Esophagus squamous epithelium (tissue), 5 donors: Measurements from ENCODE around the gene MCM9. TPM values are rescaled to one million over a fixed set of nuclear protein-coding genes. Genes with fewer than 3 reads are reported as not detected.

ENCODE experiments used
- DNase-seq: peaks from one replicate; lab custom pipeline; 2025; lab: John Stamatoyannopoulos, UW
- H3K27ac ChIP-seq, 4 donors: fragments of 200-600 bp; sonication (generic); one replicate each; pipeline ENCODE4 v1.5.1; 2016 to 2019; ENCODE audit warnings: mild to moderate bottlenecking in 1 of 4
- H3K27me3 ChIP-seq, 4 donors: fragments of 200-600 bp; sonication (generic); 1 replicate in 3 of 4; 2 replicates in 1 of 4; pipeline versions ENCODE4 v1.5.1 to v1.6.0; 2017 to 2021; ENCODE audit warnings: antibody characterized with exemption in 1 of 4
- H3K36me3 ChIP-seq, 3 donors: fragments of 200-600 bp; sonication (generic); one replicate each; pipeline ENCODE4 v1.5.1; 2016 to 2019
- H3K4me1 ChIP-seq, 3 donors: fragments of 200-600 bp; sonication (generic); one replicate each; pipeline ENCODE4 v1.5.1; 2017 to 2019
- H3K4me3 ChIP-seq, 4 donors: fragments of 200-600 bp; sonication (generic); 1 replicate in 3 of 4; 2 replicates in 1 of 4; pipeline ENCODE4 v1.5.1; 2016 to 2019; ENCODE audit warnings: mild to moderate bottlenecking in 2 of 4, moderate library complexity in 1 of 4
- H3K9me3 ChIP-seq, 3 donors: fragments of 200-600 bp; sonication (generic); one replicate each; pipeline ENCODE4 v1.5.1; 2016 to 2019
- CTCF ChIP-seq, 6 experiments: fragments of 450-650 bp in 4 of 6; fragments of 200-600 bp in 2 of 6; sonication (generic) in 2 of 6; IDR thresholded peaks; one replicate each; pipeline ENCODE4 v1.5.1; 2016 to 2019; ENCODE audit warnings: antibody characterized with exemption in 6 of 6, mild to moderate bottlenecking in 4 of 6, moderate library complexity in 4 of 6
- POLR2A ChIP-seq, 4 donors: fragments of 450-650 bp; IDR thresholded peaks; one replicate each; pipeline ENCODE4 v1.6.1; 2017; ENCODE audit warnings: antibody characterized with exemption in 4 of 4, mild to moderate bottlenecking in 4 of 4, moderate library complexity in 3 of 4
- WGBS, 2 donors: methylation state at CpG; one replicate each; pipeline ENCODE4 v1.1.5; 2018; 5-methylcytosine and 5-hydroxymethylcytosine counted together
- intact Hi-C: fragments of 100-400 bp; cut with DNase I; formaldehyde crosslinking; loops from one replicate; pipeline ENCODE4 v1.15.0; 2022
- total RNA-seq, 4 donors: library from RNA; depleted of rRNA; stranded (reverse); fragments of >200 nt; gene quantifications; one replicate each; pipeline ENCODE4 v1.1.0, GENCODE V29; 2016
- donor health status: DM: yes; HTN: yes; CAD: no.

The MCM9 gene
- total RNA-seq, 4 donors from 2014 or later, result 11.1 to 22.3 (median 15.1) TPM

GRCh38 chr6:118882314-118882905, 52.5 kb downstream of the MCM9 start:
- WGBS, 2 donors, result 91 to 92% methylated on average over 4 of the region's 4 CpGs
- no peak overlapping the region for H3K27ac ChIP-seq
- TF ChIP-seq POLR2A (IDR thresholded peaks at IDR 0.05), result no peak
- no peak for TF ChIP-seq CTCF (IDR thresholded peaks at IDR 0.05)
- intact Hi-C loops, result no loop called here
- peaks cover 0 to 10% (median 4%) of the 10 kb centered on the region in 3 donors for H3K4me1 ChIP-seq
- H3K36me3 ChIP-seq, result no peaks in the 10 kb centered on the region
- no peak overlapping the region for H3K4me3 ChIP-seq
- no peaks in the 10 kb centered on the region for H3K9me3 ChIP-seq
- no peak for DNase-seq
- H3K27me3 ChIP-seq, result no peaks in the 10 kb centered on the region

- peaks cover 0 to 10% (median 4%) of the 10 kb centered on the region in 3 donors for H3K4me1 ChIP-seq
- no peak overlapping the region for H3K27ac ChIP-seq
- DNase-seq, result no peak
- H3K27me3 ChIP-seq, result no peaks in the 10 kb centered on the region
- no peaks in the 10 kb centered on the region for H3K9me3 ChIP-seq
- no peaks in the 10 kb centered on the region for H3K36me3 ChIP-seq
- TF ChIP-seq CTCF (IDR thresholded peaks at IDR 0.05) (no peak), POLR2A (IDR thresholded peaks at IDR 0.05) (no peak)
- WGBS, 2 donors, result 77 to 82% methylated on average over 8 to 9 of the region's 9 CpGs
- no peak overlapping the region for H3K4me3 ChIP-seq
- intact Hi-C loops, result no loop called here
Measured at GRCh38 chr6:118881440-118882313, 53.3 kb downstream of the MCM9 start.

GRCh38 chr6:118877806-118878205, 57.2 kb downstream of the MCM9 start:
- TF ChIP-seq POLR2A (IDR thresholded peaks at IDR 0.05), result no peak
- TF ChIP-seq CTCF (IDR thresholded peaks at IDR 0.05), result no peak
- 89 to 93% methylated on average over 2 of the region's 2 CpGs for WGBS, 2 donors
- no peak overlapping the region for H3K27ac ChIP-seq
- no peaks in the 10 kb centered on the region for H3K9me3 ChIP-seq
- H3K27me3 ChIP-seq, result no peaks in the 10 kb centered on the region
- peaks cover 0 to 10% (median 4%) of the 10 kb centered on the region in 3 donors for H3K4me1 ChIP-seq
- intact Hi-C loops, result no loop called here
- no peak overlapping the region for H3K4me3 ChIP-seq
- no peaks in the 10 kb centered on the region for H3K36me3 ChIP-seq
- DNase-seq, result no peak

GRCh38 chr6:118876814-118877213, 58.1 kb downstream of the MCM9 start:
- H3K4me1 ChIP-seq, result peaks cover 0 to 4% (median 0%) of the 10 kb centered on the region in 3 donors
- no peaks in the 10 kb centered on the region for H3K36me3 ChIP-seq
- intact Hi-C loops, result no loop called here
- H3K4me3 ChIP-seq, result no peak overlapping the region
- H3K27me3 ChIP-seq, result no peaks in the 10 kb centered on the region
- TF ChIP-seq POLR2A (IDR thresholded peaks at IDR 0.05) (no peak), CTCF (IDR thresholded peaks at IDR 0.05) (no peak)
- no peaks in the 10 kb centered on the region for H3K9me3 ChIP-seq
- no peak overlapping the region for H3K27ac ChIP-seq
- no peak for DNase-seq

- DNase-seq, result no peak
- Histone ChIP-seq H3K4me1 (no peaks in the 10 kb centered on the region), H3K36me3 (no peaks in the 10 kb centered on the region), H3K27me3 (no peaks in the 10 kb centered on the region), H3K9me3 (no peaks in the 10 kb centered on the region), H3K4me3 (no peak overlapping the region), H3K27ac (no peak overlapping the region)
- WGBS, 2 donors, result 33 to 61% methylated on average over 1 of the region's 1 CpG
- intact Hi-C loops, result no loop called here
- TF ChIP-seq POLR2A (IDR thresholded peaks at IDR 0.05) (no peak), CTCF (IDR thresholded peaks at IDR 0.05) (no peak)
Measured at GRCh38 chr6:118876198-118876597, 58.8 kb downstream of the MCM9 start.
